ENCODE data around the gene ARRB1.
A peak's percentile ranks its signal among the peaks of the same experiment; 100 is the strongest.

The ARRB1 gene

DNA sequence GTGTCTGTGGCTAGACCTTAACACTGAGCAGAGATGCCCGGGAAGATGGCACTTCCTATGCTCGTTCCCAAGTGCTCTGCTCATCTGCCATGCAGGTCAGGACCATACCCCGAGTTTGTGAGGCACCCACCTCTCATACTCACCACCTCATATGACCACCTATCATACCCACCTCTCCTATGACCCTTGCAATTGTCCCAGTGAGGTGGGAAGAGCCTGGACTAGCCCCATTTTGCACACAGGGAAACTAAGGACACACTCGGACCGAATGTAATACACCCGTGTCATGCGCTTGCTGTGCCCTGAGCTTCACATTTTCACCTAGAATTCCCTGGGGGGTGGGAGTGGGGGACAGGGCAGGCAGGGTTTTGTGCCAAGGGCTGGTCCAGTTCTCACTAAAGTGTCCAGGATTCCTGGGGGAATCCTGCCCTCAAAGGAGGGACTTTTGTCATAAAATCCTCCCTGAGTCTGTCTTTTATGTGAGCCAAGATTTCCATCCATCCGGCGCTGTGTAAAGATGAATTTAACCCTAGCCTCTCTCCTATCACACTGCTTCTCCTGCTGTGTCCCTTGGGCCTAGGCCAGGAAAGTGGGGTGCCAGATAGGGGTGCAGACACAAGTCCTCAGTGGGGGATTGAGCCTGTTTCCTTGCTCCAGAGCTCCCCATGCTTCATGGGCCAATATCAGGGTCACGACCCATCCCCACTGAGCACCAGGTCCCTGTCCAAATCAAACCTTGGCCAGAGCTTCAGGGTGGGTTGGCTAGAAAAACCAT, 90.9 kb downstream of the ARRB1 start:
- DNase-seq (ENCODE audit: low read depth in 2 of 2) = no peak

DNA sequence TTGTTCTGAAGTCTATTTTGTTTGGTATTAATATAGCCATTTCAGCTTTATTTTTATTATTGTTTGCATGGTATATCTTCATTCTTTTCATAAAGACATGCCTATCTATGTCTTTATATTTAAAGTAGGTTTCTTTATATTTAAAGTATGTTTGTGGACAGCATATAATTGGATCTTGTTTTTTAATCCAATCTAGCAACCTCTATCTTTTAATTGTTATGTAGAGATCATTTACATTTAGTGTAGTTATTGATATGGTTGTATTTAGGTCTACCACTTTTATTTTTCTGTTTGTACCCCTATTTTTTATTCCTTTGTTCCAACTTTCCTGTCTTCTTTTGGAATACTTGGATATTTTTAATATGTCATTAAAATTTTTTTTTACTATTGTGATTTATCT, 97.1 kb downstream of the ARRB1 start:
- no peak for DNase-seq (ENCODE audit: low read depth in 2 of 2)

DNA sequence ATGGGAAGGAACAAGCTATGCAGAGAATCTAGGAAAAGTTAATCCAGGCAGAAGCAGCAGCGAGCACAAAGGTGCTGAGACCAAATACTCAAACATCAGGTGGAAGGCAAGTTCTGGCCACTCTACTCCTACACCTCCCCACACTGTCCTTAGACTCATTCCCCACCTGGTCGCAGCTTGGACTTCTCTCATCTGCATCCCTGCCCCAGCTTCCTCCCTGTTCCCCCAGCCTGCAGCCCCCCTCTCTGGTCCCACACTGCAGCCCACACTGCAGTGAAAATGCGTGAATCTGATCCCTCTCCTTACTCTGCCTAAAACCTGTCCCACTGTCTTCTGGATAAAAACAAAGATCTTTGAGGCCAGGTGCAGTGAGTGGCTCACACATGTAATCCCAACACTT, 101.8 kb downstream of the ARRB1 start:
- DNase-seq (ENCODE audit: low read depth in 2 of 2) = no peak

DNA sequence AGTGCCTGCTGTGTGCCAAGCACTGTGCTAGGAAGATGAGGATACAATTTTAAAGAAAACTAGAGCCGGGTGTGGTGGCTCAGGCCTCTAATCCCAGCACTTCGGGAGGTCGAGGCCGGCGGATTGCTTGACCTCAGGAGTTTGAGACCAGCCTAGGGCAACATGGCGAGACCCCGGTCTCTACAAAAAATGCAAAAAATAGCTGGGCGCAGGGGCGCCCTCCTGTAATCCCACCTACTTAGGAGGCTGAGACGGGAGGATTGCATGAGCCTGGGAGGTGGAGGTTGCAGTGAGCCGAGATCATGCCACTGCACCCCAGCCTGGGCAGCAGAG, 102.6 kb downstream of the ARRB1 start:
- no peak for DNase-seq (ENCODE audit: low read depth in 2 of 2)

DNA sequence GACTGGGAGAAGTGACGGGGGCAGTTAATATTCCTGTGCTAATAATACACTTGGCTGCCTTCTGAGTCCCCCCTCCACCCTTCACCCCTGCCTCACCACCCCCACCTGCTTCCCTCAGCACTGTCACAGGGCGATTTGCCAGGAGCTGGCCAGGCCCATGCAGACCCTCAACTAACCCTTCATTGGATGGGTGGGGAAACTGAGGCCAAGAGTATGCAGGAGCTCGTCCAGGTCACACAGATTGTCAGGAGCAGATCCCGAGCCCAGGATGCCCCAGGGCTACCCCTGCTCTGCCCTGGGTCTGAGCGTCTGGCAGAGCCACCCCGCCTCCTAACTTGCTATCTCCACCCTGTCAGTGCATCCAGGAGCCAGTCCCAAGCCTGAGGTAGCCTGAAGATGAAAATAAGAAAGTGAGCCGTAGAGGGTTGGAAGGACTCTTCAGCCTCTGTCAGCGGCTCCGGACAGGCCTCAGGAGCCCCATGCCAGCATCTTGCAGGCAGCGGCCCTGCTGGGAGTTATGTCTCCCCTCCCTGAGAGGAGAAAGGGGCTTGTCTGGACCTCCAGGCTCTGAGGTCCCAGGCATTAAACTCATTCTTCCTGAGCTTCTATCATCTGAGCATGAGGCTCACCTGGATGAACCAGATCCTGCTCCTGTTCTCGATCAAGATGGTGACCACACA, 104.7 kb downstream of the ARRB1 start:
- DNase-seq (ENCODE audit: low read depth in 2 of 2) = no peak

DNA sequence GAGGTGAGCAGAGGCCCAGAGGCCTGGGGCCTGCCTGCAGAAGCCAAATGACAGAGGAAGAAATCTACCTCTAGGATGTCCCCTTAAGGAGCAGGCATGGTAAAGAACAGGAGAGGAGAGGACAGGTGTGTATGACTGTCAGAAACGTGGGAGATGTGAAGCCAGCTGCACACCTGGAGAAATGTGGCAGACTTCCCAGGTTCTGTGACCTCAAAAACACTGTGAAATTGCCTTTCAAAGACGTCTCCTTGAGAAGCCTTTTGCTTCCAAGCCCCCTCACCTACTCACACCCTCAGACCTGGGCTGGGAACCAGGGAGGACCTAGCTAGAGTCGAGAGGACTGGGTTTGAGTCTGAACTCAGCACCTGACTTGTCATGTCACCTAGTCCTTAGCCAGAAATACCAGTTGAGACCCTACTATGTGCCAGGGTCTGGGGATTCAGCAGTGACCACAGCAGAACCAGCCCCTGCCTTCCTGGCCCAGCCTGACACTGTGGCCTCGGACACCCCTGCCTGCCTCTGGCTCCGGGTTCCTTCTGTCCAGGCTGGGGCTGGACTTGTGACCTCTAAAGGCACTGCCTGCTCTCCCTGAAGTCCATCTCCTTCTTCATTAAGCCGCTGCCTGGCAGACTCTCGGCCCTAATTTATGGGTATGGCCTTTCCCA, 105.3 kb downstream of the ARRB1 start:
- DNase-seq (ENCODE audit: low read depth in 2 of 2) = no peak

DNA sequence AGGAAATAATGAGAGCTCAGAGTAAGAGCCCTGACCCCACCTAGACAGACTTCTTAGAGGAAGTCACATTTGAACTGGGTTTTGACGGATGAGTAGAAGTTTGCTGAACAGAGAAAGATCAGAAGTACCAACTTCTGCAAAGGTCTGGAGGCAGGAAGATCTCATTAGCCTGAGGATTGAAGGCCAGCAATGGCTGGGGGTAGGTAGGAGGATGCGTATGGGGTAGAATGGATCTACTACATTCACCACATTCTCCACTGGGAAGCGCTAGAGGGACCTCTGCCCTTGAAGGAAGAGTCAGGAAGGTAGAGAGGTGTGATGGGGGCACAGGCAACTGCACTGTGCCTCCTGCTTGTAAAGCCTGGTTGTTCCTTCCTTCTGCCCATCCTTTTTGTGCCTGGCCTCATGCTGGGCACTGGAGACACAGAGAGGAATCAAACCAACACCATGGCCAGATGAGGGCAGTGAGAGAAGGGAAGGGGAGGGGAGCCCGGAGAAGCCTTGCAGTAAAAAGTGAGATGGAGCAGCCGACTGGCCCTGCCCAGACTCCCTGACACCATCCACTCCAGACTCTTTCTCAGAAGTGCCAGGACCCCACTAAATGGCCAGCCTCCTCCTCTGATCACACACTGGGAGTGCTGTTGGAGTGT, 106.0 kb downstream of the ARRB1 start:
- DNase-seq (ENCODE audit: low read depth in 2 of 2) = no peak

DNA sequence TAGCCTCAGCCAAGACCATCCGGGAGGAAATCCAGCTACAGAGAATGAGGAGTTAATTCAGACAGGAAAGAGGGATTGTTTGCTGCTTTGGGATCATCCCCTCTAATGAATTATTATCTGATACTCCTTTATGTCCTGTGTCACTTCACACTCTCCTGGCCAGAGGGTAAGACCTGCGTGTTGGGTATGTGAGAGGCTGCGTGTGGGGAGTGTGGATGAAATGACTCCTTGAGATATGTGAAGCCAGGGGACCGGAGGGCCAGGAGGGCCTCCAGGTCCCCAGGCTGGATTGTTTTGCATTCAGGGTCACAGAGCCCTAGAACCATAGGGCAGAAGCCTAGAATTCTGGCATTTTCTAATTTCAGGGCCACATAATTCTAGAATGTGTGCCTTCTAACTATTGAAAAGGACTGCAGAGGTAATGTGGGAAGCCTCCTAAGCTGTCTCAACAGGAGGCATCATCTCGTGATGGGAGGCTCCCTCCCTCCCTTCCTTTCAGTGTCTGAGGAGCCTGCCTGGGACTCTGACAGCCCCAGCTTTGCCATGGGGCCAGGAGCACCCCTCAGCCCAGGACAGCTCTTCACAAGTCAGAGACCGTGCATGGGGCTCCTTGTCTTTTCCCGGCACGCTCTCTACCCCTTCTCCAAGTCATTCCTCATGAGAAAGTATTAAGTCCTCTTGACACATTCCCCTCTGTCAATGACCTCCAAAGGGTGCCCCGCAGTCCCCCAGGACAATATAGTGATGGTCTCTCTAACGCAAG, 107.2 kb downstream of the ARRB1 start:
- no peak for DNase-seq (ENCODE audit: low read depth in 2 of 2)

DNA sequence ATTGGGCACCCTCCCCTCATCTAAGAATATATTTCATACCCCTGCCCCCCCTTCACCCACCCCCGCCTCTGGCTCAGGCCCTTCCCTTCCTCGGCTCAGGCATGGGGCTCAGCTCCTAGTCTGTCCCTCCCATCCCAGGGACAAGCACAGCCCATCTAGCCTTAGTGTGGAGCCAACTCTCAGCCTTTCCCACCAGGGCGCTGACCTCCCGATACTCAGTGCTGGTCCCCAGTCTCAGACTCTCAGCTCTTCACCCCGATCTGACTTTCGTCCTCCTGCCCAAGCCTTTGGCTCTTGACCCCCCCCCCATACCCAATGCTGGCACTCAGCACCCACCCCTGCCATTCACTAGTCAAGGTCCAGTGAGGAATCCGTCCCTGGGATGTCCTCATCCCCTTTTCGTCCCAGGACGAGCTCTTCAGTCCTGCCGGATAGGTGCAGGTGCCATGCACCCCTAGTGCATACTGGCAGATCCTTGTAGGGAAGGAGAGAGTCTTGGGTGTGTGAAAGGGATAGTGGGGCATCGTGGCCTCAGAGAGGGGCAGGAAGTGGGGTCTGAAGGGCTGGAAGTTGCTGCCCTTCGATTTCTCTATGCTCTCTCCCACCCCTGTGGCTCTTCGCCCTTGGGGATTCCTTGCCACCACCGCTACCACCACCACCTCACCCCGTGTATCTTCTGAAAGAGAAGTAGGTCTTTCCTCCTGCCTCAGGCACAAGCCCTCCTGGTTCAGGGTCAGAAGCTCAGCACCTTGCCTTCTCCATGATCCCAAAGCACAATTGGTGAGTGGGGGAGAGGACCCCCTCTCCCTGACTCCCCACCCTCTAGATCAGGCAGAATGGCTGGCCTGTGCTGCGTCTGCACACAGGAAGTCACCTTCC, 108.5 kb downstream of the ARRB1 start:
- no peak for DNase-seq (ENCODE audit: low read depth in 2 of 2)

DNA sequence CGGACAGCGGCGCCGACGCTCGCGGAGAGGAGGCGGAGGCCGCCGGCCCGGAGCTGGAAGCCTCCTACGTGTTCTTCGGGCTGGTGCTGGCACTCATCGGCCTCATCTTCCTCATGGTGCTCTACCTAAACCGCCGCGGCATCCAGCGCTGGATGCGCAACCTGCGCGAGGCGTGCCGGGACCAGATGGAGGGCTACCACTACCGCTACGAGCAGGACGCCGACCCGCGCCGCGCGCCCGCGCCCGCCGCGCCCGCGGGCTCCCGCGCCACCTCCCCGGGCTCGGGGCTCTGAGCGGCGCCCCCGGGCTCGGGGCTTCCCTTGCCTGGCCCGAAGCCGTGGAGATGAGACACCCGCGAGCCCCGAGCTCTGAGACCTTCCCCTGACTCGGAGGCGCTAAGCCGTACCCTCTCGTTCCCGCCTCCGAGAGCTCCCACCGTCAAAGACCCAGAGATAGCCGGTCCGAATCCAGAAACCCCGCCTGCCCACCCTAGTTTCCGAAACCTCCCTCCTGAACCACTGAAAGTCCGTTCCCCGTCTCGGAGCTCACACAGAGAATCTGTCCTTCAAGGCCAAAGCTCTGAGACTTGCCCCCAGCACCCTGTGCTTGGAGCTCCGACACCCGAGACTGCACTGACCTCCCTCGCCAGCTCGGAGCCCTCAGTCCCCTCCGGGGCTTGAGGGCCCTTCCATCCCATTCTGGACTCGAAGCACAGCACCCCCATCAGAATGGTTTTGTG, 109.4 kb downstream of the ARRB1 start:
- peak in 1 of 2 donors; percentile 17 for DNase-seq (ENCODE audit: low read depth in 2 of 2)

DNA sequence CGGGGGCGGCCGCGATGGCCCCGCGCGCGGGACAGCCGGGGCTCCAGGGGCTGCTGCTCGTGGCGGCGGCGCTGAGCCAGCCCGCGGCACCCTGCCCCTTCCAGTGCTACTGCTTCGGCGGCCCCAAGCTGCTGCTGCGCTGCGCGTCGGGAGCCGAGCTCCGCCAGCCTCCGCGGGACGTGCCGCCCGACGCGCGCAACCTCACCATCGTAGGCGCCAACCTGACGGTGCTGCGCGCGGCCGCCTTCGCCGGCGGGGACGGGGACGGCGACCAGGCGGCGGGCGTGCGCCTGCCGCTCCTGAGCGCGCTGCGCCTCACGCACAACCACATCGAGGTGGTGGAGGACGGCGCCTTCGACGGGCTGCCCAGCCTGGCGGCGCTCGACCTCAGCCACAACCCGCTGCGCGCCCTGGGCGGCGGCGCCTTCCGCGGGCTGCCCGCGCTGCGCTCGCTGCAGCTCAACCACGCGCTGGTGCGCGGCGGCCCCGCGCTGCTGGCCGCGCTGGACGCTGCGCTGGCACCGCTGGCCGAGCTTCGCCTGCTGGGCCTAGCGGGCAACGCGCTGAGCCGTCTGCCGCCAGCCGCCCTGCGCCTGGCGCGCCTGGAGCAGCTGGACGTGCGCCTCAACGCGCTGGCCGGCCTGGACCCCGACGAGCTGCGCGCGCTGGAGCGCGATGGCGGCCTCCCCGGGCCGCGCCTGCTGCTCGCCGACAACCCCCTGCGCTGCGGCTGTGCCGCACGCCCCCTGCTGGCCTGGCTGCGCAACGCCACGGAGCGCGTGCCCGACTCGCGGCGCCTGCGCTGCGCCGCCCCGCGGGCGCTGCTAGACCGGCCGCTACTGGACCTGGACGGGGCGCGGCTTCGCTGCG, 110.2 kb downstream of the ARRB1 start:
- DNase-seq (ENCODE audit: low read depth in 2 of 2) = peak; percentile 61 to 78

DNA sequence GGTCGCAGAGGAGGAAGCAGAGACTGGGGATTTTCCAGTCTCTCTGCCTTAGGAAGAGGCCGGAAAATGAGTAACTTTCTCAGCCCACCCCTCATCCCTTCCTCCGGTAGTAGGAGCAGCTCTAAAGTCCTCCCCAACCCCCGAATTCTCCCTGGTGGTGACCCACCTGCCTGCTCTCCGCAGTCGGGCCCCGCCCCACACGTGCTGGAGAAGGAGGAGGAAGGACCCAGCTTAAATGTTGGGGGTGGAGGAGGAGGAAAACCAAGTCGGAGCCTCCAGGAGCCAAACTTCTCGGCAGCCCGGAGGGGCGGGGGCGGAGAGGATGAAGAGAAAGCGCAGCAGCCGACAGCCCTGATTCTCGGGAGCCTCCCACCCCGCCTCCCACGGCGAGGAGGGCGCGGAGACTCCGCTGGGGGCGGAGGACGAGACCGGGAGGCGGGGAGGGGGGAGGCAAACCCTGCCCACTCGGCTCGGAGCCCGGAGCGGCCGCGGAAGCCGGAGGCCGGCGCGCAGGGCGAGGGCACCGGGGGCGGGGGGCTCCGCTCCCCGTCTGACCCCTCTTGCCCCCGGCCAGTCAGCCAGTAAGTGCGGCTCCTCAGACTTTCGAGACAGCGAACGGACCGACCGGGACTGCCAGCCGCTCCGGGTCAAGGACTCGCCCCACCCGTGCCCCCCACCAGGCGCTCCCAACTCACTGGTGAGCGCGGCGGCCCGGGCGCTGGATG, 111.0 kb downstream of the ARRB1 start, which contains the start of gene TPBGL:
TSS of gene TPBGL (plus strand) at position 464 of the 725 bp plus-strand sequence. CDS start 276 bp downstream, outside the sequence.
- peak in 1 of 2 donors; percentile 20 for DNase-seq (ENCODE audit: low read depth in 2 of 2)

DNA sequence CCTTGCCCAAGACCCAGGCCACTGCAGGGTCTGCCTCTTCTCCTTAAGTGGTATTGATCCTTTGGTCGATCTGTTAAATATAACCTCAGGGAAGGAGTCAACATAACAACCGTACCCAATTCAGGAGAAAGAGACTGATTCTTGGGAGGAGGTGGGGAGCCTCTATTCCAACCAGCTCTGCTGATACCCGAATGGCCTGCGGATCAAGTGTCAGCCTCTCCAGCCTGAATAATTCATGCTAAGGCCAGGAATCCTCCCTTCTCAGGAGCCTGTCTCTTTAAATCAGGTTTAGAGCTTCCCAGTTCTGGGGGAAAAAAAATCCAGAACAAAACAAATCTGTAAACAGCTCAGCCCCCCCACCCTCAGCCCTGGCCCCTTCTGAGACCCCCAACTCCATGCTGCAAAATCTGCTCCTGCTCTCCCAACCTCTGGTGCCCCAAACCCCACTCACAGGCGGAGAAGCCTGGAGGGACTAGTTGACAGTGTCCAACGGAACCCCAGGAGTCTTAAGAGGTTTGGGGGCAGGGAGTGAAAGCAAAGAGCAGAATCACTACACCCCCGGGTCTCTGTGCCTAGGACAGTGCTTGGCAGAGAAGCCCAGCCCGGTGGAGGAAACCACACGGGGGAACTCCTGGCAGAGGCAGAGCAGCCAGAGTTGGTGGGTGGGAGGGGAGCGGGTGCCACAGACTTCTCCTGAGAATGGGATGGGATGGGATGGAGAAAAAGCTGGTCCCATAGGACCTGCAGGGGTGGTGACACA, 111.8 kb downstream of the ARRB1 start:
- DNase-seq (ENCODE audit: low read depth in 2 of 2) = no peak

DNA sequence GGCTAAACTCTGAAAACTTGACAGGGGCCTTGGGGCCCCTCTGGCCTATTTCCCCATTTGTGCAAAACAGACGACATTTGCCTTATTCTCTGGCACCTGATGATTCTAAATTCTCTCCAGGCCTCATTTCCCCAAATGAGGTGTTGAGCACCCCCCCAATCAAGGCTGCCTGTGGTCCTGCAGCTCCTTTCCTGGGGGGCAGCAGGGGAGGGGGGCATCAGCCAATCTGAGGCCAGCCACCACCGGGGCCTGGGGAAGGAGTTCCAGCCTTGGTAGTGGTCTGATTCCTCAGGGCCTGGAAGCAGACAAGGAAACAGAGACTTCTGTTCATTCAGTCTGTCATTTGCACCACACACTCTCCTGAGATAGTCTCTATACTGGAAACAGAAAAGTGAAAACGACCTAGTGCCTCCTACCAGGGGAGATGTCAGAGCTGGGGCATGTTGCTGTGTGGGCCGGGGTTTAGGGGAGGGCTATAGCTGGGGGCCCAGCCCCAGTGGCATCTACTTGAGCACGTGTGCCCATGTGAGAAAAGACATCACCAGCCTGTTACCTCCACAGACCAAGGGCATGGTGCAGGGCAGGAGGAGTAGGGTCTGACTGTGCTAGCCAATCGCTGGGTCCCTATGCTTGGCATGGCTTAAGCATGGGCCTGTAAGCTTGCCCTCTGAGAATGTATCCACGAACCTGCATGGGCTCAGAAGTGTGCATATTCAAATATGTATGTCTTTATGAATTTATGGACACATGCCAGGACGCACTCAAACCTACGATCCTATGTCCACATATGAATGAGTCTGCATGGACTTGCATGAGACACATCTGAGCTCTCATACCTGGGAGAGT, 112.6 kb downstream of the ARRB1 start:
- DNase-seq (ENCODE audit: low read depth in 2 of 2) = no peak

DNA sequence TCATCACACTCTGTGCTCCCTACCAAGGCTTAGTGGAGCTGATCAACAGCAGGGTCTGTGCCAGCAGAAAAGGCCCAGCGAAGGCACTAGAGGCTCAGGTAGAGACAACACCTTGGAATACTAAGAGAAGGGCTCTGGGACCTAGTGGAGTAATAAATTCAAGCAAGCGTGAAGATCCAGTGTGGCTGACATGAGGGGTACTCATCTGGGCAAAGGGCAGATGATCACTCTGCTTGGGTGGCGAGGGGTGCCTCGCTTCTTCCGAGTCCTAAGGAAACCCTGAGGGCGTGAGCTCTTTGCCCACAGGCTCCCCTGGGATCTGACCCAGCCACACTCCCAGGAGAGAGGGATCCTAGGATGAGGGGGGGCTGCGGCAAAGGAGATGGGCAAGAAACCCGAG, 114.4 kb downstream of the ARRB1 start:
- DNase-seq (ENCODE audit: low read depth in 2 of 2) = no peak

DNA sequence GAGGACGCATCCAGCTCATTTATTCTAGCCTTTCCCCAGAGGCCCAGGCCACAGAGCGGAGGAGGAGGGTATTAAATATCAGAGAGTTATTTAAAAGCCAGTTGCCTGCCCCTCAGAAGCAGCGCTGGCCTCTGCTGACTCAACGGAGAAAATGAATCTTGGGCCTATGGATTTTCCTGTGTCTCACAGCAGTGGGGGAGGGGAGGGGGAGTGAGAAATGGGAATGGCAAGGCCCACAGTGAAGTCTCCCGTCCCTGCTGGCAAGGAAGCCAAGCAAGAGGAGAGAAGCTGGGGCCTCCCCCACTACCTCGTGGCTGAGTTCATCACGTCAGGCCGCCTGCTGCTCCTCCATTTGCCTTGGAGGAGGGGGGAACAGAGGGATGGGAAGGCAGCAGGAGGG, 115.4 kb downstream of the ARRB1 start:
- DNase-seq (ENCODE audit: low read depth in 2 of 2) = no peak

DNA sequence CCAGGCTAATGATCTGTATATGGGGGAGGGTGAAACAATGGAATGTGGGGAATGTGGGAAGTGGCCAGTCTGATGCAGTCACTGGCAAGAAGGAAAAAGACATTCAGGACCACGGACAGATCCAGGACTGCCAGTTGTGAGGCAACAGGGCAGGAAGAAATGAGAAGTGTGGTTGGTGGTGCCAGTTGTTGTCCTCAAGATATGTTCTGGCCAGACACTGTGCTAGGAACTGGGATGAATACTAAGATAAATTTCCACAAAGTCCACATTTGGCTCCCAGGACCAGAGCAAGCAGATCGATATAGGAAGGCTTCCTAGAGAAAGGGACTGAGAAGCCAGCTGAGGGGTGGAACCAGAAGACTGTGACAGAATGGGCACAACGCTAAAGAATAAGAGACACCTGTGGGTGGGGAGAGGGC, 117.7 kb downstream of the ARRB1 start:
- DNase-seq (ENCODE audit: low read depth in 2 of 2) = no peak

Measured in stimulated activated CD4-positive, alpha-beta T cell treated with anti-CD3 and anti-CD28 coated beads, Interleukin-1b, Interleukin-23, amount 100 ng/mL, for 1 hour (primary cell).